Cardiac muscle cell (in vitro differentiated cells and primary cell): ENCODE data around the gene SFXN5. TPM values are rescaled to one million over a fixed set of nuclear protein-coding genes. Genes with fewer than 3 reads are reported as not detected.

ENCODE experiments used
- DNase-seq, 2 donors: peaks; one replicate each; pipeline versions ENCODE4 v3.0.0 to v3.0.0-alpha.2; 2010 to 2017; ENCODE audit warnings: low read depth in 1 of 2, low spot score in 1 of 2
- H3K27ac ChIP-seq: fragments of 200-600 bp; sonication (generic); 2 replicates; pipeline ENCODE4 v1.5.1; 2016
- H3K27me3 ChIP-seq: fragments of 200-600 bp; sonication (generic); 2 replicates; pipeline ENCODE4 v1.6.0; 2016; ENCODE audit warnings: control low read depth
- H3K36me3 ChIP-seq: fragments of 200-600 bp; sonication (generic); 2 replicates; pipeline ENCODE4 v1.5.1; 2016; ENCODE audit warnings: control low read depth
- H3K4me1 ChIP-seq: fragments of 200-600 bp; sonication (generic); 2 replicates; pipeline ENCODE4 v1.8.1; 2017; ENCODE audit warnings: low read depth, mild to moderate bottlenecking, mixed run types
- H3K4me3 ChIP-seq: fragments of 200-600 bp; sonication (generic); 2 replicates; pipeline ENCODE4 v1.5.1; 2016; ENCODE audit warnings: mild to moderate bottlenecking
- H3K9me3 ChIP-seq: fragments of 200-600 bp; sonication (generic); 2 replicates; pipeline ENCODE4 v1.5.1; 2017; ENCODE audit warnings: low read depth, mild to moderate bottlenecking, control low read depth
- polyA plus RNA-seq: library from polyadenylated mRNA; unstranded; fragments of >200 nt; fragmentation: Nextera tagmentation; extraction: Ambion mirVana; gene quantifications from 2 replicates; pipeline ENCODE4 v1.2.1, GENCODE V29; 2016
- total RNA-seq: library from RNA; depleted of rRNA; stranded (reverse); fragments of >200 nt; gene quantifications from 2 replicates; pipeline ENCODE4 v1.2.3, GENCODE V29; 2016
- TF ChIP-seq, protein P1 (sequence below): IDR thresholded peaks from 2 replicates; pipeline ENCODE4 v1.5.1; 2012; ENCODE audit warnings: low read depth, mild to moderate bottlenecking, low read length

SFXN5 gene
- total and polyA plus RNA-seq, 2 experiments from 2014 or later: 11.4 to 13.5 TPM

- Histone ChIP-seq H3K4me1 (no peaks in the 10 kb centered on the region), H3K36me3 (no peaks in the 10 kb centered on the region), H3K4me3 (no peak overlapping the region), H3K9me3 (no peaks in the 10 kb centered on the region), H3K27ac (no peak overlapping the region), H3K27me3 (peaks cover 94% of the 10 kb centered on the region)
- no peak for DNase-seq
- TF ChIP-seq, protein P1, sequence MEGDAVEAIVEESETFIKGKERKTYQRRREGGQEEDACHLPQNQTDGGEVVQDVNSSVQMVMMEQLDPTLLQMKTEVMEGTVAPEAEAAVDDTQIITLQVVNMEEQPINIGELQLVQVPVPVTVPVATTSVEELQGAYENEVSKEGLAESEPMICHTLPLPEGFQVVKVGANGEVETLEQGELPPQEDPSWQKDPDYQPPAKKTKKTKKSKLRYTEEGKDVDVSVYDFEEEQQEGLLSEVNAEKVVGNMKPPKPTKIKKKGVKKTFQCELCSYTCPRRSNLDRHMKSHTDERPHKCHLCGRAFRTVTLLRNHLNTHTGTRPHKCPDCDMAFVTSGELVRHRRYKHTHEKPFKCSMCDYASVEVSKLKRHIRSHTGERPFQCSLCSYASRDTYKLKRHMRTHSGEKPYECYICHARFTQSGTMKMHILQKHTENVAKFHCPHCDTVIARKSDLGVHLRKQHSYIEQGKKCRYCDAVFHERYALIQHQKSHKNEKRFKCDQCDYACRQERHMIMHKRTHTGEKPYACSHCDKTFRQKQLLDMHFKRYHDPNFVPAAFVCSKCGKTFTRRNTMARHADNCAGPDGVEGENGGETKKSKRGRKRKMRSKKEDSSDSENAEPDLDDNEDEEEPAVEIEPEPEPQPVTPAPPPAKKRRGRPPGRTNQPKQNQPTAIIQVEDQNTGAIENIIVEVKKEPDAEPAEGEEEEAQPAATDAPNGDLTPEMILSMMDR: no peak
Measured at GRCh38 chr2:72942293-72942692, 129.2 kb downstream of the SFXN5 start.

GRCh38 chr2:72940786-72941185, 130.7 kb downstream of the SFXN5 start:
- no peaks in the 10 kb centered on the region for H3K36me3 ChIP-seq
- H3K27me3 ChIP-seq: peaks cover 95% of the 10 kb centered on the region
- H3K27ac ChIP-seq: no peak overlapping the region
- DNase-seq: peak in 1 of 2 donors; percentile 51
- TF ChIP-seq, protein P1: no peak
- no peaks in the 10 kb centered on the region for H3K4me1 ChIP-seq
- no peaks in the 10 kb centered on the region for H3K9me3 ChIP-seq
- no peak overlapping the region for H3K4me3 ChIP-seq

- H3K27ac ChIP-seq: no peak overlapping the region
- no peak overlapping the region for H3K4me3 ChIP-seq
- DNase-seq: no peak
- peaks cover 96% of the 10 kb centered on the region for H3K27me3 ChIP-seq
- H3K36me3 ChIP-seq: no peaks in the 10 kb centered on the region
- TF ChIP-seq, protein P1: no peak
- H3K9me3 ChIP-seq: no peaks in the 10 kb centered on the region
- no peaks in the 10 kb centered on the region for H3K4me1 ChIP-seq
Measured at GRCh38 chr2:72940361-72940760, 131.2 kb downstream of the SFXN5 start.

GRCh38 chr2:72938455-72938854, 133.1 kb downstream of the SFXN5 start:
- Histone ChIP-seq H3K36me3 (no peaks in the 10 kb centered on the region), H3K4me3 (no peak overlapping the region), H3K4me1 (no peaks in the 10 kb centered on the region), H3K27ac (no peak overlapping the region), H3K27me3 (peaks cover 96% of the 10 kb centered on the region), H3K9me3 (no peaks in the 10 kb centered on the region)
- no peak for DNase-seq
- TF ChIP-seq, protein P1: no peak

- Histone ChIP-seq H3K4me1 (no peaks in the 10 kb centered on the region), H3K36me3 (no peaks in the 10 kb centered on the region), H3K9me3 (no peaks in the 10 kb centered on the region), H3K4me3 (no peak overlapping the region), H3K27ac (no peak overlapping the region), H3K27me3 (peaks cover 98% of the 10 kb centered on the region)
- TF ChIP-seq, protein P1: no peak
- no peak for DNase-seq
Measured at GRCh38 chr2:72937356-72937669, 134.2 kb downstream of the SFXN5 start.

GRCh38 chr2:72936660-72937355, 134.7 kb downstream of the SFXN5 start:
- TF ChIP-seq, protein P1: no peak
- H3K27me3 ChIP-seq: peaks cover 99% of the 10 kb centered on the region
- H3K36me3 ChIP-seq: no peaks in the 10 kb centered on the region
- no peak overlapping the region for H3K4me3 ChIP-seq
- DNase-seq: no peak
- H3K27ac ChIP-seq: no peak overlapping the region
- H3K4me1 ChIP-seq: no peaks in the 10 kb centered on the region
- H3K9me3 ChIP-seq: no peaks in the 10 kb centered on the region
